Breast epithelium (tissue), 3 donors: ENCODE results near the gene TPRN.

ENCODE experiments used
- POLR2A ChIP-seq: fragments of 450-650 bp; IDR thresholded peaks from one replicate; pipeline ENCODE4 v1.6.1; 2016; ENCODE audit warnings: antibody characterized with exemption, mild to moderate bottlenecking, moderate library complexity
- TF ChIP-seq, protein P1 (sequence below), 3 donors: fragments of 450-650 bp; IDR thresholded peaks; one replicate each; pipeline ENCODE4 v1.5.1; 2016 to 2017; ENCODE audit warnings: antibody characterized with exemption in 3 of 3, mild to moderate bottlenecking in 3 of 3, moderate library complexity in 3 of 3

DNA sequence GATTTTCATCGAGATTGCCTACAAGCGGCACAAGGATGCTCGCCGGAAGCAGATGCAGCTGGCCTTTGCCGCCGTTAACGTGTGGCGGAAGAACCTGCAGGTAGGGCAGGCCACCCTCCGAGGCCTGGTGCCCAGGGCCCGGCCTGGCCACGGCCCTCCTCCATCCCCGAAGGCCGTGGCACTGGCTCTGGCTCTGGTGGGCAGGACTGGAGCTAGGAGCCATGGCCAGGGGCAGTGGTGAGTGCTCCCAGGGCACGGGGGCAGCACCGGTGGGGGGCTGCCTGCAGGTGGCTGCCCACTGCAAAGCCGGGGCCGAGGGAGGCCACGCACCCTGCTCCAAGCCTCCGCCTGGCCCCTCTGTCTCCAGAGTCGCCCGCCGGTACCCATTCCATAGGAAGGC lies 36.7 kb downstream of the TPRN start:
- TF ChIP-seq POLR2A, result no peak
- TF ChIP-seq, protein P1, sequence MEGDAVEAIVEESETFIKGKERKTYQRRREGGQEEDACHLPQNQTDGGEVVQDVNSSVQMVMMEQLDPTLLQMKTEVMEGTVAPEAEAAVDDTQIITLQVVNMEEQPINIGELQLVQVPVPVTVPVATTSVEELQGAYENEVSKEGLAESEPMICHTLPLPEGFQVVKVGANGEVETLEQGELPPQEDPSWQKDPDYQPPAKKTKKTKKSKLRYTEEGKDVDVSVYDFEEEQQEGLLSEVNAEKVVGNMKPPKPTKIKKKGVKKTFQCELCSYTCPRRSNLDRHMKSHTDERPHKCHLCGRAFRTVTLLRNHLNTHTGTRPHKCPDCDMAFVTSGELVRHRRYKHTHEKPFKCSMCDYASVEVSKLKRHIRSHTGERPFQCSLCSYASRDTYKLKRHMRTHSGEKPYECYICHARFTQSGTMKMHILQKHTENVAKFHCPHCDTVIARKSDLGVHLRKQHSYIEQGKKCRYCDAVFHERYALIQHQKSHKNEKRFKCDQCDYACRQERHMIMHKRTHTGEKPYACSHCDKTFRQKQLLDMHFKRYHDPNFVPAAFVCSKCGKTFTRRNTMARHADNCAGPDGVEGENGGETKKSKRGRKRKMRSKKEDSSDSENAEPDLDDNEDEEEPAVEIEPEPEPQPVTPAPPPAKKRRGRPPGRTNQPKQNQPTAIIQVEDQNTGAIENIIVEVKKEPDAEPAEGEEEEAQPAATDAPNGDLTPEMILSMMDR (IDR thresholded peaks at IDR 0.05), result no peak
